ENCODE measurements around the gene JAM2. TPM values are rescaled to one million over a fixed set of nuclear protein-coding genes. Genes with fewer than 3 reads are reported as not detected.
"Not testable (repeated sequence)": the region's sequence is repeated elsewhere in the genome, so short reads cannot be mapped to it uniquely, and the experiment has no call there.

JAM2 gene
- total RNA-seq, 2 experiments from 2014 or later, result 1.1 to 1.2 TPM

DNA sequence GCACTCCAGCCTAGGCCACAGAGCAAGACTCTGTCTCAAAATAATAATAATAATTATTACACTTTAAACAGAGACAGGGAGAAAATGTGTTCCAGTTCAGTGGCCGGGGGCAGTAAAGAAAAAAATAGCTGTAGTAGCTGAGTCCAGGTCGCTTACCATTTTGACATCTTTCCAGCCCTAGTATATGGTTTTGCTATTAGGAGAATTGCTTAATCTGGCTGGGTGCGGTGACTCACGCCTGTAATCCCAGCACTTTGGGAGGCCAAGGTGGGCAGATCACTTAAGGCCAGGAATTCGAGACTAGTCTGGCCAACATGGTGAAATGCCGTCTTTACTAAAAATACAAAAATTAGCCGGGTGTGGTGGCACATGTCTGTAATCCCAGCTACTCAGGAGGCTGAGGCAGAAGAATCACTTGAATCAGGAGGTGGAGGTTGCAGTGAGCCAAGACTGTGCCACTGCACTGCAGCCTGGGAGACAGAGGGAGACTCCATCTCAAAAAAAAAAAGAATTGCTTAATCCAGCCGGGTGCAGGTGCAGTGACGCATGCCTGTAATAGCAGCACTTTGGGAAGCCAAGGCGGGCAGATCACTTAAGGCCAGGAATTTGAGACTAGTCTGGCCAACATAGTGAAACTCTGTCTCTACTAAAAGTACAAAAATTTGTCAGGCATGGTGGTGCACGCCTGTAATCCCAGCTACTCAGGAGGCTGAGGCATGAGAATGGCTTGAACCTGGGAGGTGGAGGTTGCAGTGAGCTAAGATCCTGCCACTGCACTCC lies 13.1 kb upstream of the JAM2 start:
- not testable (repeated sequence) for ATAC-seq, H3K27me3 Mint-ChIP-seq

DNA sequence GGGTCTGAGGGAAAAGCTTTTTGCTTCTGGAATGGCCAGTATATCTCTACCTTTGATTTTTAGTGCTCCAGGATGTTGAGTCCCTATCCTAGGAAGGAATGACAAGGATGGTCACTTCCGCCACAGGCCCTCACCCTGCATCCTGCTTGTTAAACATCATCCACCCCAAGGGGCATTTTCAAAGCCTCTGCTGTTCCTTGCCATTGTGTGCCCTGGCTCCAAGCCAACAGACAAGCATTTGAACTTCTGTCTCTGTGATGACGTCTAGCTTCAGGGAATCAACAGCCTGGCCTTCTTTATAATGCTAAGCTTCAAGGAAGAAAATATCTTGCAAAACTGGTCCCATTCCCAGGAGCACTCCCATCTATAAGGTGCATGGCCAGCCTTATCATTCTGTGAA lies 12.3 kb upstream of the JAM2 start:
- ChIA-PET POLR2A (no interaction called here), CTCF (interaction anchor here (0.7 to 4.1 kb wide), 5 partner anchors 10 to 185 kb away, joined by 3 to 14 read pairs (median 4); no protein-coding TSS in a partner anchor)
- intact Hi-C loops (cut with DNase I, micrococcal nuclease), result no loop called here
- no peak overlapping the region for H3K27ac Mint-ChIP-seq
- DNase-seq, result no peak
- no peak for ATAC-seq
- no peaks in the 10 kb centered on the region for H3K9me3 Mint-ChIP-seq (ENCODE audit: low read depth)
- no peaks in the 10 kb centered on the region for H3K4me1 Mint-ChIP-seq
- H3K4me3 Mint-ChIP-seq, result no peak overlapping the region
- H3K36me3 Mint-ChIP-seq (ENCODE audit: low read depth), result no peaks in the 10 kb centered on the region
- H3K27me3 Mint-ChIP-seq, result no peaks in the 10 kb centered on the region

More for the DNA sequence above, 13.1 kb upstream of the JAM2 start:
- POLR2A ChIA-PET; H3K36me3 Mint-ChIP-seq (ENCODE audit: low read depth); H3K4me3 Mint-ChIP-seq; H3K27ac Mint-ChIP-seq; DNase-seq; H3K9me3 Mint-ChIP-seq (ENCODE audit: low read depth); H3K4me1 Mint-ChIP-seq; intact Hi-C loops (cut with DNase I, micrococcal nuclease): not testable (repeated sequence)
- CTCF ChIA-PET, result interaction anchor here (0.6 to 4.1 kb wide), 5 partner anchors 15 to 184 kb away, joined by 3 to 14 read pairs (median 3); no protein-coding TSS in a partner anchor

DNA sequence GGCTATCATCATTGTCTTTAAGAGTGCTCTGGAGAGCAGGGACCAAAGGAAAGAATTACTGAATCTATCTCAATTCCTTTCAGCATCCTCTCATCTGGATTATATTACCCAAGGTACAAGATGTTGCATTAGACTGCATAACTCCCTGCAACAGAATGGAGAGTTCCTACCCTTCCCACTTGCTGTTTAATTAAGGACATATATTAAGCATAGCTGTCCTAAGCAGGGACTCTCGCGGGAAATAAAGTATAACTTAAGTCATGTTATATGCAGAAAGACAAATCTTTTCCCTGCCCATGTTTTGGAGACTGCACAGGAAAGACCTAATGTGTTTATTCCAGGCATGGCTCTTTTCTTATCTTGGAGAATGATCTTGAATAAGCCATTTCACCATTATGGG lies 6.8 kb upstream of the JAM2 start:
- POLR2A ChIA-PET, result no interaction called here
- Mint-ChIP-seq H3K27ac (no peak overlapping the region), H3K36me3 (ENCODE audit: low read depth) (no peaks in the 10 kb centered on the region), H3K27me3 (peaks cover 20% of the 10 kb centered on the region), H3K4me1 (peaks cover 13% of the 10 kb centered on the region), H3K4me3 (no peak overlapping the region), H3K9me3 (ENCODE audit: low read depth) (no peaks in the 10 kb centered on the region)
- ATAC-seq (no peak), DNase-seq (no peak)
- intact Hi-C loops (cut with DNase I, micrococcal nuclease), result loop anchor here in 1 of 2 experiments (10.0 kb wide), 1 partner anchor 173 kb away; no protein-coding TSS in a partner anchor
- CTCF ChIA-PET, result no interaction called here

DNA sequence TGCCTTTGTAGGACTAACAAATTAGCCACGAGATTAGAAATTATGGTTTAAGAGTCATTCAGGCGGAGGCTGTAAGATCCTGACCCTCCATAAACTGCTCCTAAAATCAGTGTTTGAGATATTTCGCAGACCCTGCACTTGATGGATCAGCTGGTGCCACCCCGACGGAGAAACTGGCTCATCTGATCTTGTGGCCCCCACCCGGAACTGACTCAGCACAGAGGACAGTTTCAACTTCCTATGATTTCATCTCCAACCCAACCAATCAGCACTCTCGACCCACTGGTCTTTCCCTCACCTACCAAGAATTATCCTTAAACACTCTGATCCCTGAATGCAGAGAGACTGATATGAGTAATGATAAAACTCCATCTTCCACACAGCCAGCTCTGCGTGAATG lies 3.7 kb upstream of the JAM2 start:
- DNase-seq (peak; percentile 28), ATAC-seq (no peak)
- H3K27ac Mint-ChIP-seq, result peak overlapping the region; percentile 2
- H3K4me1 Mint-ChIP-seq, result peaks cover 25% of the 10 kb centered on the region
- no peaks in the 10 kb centered on the region for H3K9me3 Mint-ChIP-seq (ENCODE audit: low read depth)
- no peak overlapping the region for H3K4me3 Mint-ChIP-seq
- CTCF ChIA-PET, result no interaction called here
- POLR2A ChIA-PET, result no interaction called here
- H3K27me3 Mint-ChIP-seq, result peaks cover 38% of the 10 kb centered on the region
- intact Hi-C loops (cut with DNase I, micrococcal nuclease), result loop anchor here in 1 of 2 experiments (10.0 kb wide), 1 partner anchor 169 kb away; no protein-coding TSS in a partner anchor
- no peaks in the 10 kb centered on the region for H3K36me3 Mint-ChIP-seq (ENCODE audit: low read depth)

DNA sequence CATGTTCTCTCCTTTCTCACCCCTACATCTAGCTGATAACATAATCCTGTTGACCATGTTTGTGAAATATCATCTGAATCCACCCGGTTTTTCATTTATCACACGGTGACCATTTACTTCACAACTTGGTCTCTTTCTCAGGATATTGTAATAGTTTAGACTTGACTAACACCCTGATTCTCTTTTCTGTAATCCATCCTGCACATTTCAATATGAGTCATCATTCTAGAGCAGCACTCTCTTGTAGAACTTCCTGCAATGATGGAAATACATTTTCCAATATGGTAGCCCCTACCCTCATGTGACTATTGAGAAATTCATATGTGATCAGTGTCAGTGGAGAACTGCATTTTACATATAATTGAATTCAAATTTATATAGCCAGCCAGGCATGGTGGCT lies 2.3 kb upstream of the JAM2 start:
- Mint-ChIP-seq H3K4me1 (peaks cover 29% of the 10 kb centered on the region), H3K36me3 (ENCODE audit: low read depth) (no peaks in the 10 kb centered on the region), H3K4me3 (no peak overlapping the region), H3K9me3 (ENCODE audit: low read depth) (no peaks in the 10 kb centered on the region), H3K27me3 (peaks cover 48% of the 10 kb centered on the region), H3K27ac (no peak overlapping the region)
- CTCF ChIA-PET, result interaction anchor here (0.6 to 1.4 kb wide), 6 partner anchors 10 to 168 kb away, joined by 3 to 8 read pairs (median 4); partner anchors contain the start of genes ATP5PF and GABPA
- intact Hi-C loops (cut with DNase I, micrococcal nuclease), result loop anchor here in 1 of 2 experiments (10.0 kb wide), 1 partner anchor 168 kb away; no protein-coding TSS in a partner anchor
- ATAC-seq (peak; percentile 49), DNase-seq (no peak)
- POLR2A ChIA-PET, result no interaction called here

- peaks cover 50% of the 10 kb centered on the region for H3K27me3 Mint-ChIP-seq
- ATAC-seq, result no peak
- POLR2A ChIA-PET, result no interaction called here
- H3K4me1 Mint-ChIP-seq, result peaks cover 29% of the 10 kb centered on the region
- intact Hi-C loops (cut with DNase I, micrococcal nuclease), result loop anchor here in 1 of 2 experiments (2.0 to 10.0 kb wide), 2 partner anchors 97 to 167 kb away; partner anchors contain the start of genes ATP5PF and GABPA
- H3K9me3 Mint-ChIP-seq (ENCODE audit: low read depth), result no peaks in the 10 kb centered on the region
- H3K36me3 Mint-ChIP-seq (ENCODE audit: low read depth), result no peaks in the 10 kb centered on the region
- peak overlapping the region; percentile 62 for H3K4me3 Mint-ChIP-seq
- no peak for DNase-seq
- no peak overlapping the region for H3K27ac Mint-ChIP-seq
- CTCF ChIA-PET, result interaction anchor here (0.8 to 1.9 kb wide), 8 partner anchors 9 to 166 kb away, joined by 3 to 16 read pairs (median 4); partner anchors contain the start of gene MRPL39
These were observed 1.0 kb upstream of the JAM2 start for GRCh38 chr21:25637851-25638659.

DNA sequence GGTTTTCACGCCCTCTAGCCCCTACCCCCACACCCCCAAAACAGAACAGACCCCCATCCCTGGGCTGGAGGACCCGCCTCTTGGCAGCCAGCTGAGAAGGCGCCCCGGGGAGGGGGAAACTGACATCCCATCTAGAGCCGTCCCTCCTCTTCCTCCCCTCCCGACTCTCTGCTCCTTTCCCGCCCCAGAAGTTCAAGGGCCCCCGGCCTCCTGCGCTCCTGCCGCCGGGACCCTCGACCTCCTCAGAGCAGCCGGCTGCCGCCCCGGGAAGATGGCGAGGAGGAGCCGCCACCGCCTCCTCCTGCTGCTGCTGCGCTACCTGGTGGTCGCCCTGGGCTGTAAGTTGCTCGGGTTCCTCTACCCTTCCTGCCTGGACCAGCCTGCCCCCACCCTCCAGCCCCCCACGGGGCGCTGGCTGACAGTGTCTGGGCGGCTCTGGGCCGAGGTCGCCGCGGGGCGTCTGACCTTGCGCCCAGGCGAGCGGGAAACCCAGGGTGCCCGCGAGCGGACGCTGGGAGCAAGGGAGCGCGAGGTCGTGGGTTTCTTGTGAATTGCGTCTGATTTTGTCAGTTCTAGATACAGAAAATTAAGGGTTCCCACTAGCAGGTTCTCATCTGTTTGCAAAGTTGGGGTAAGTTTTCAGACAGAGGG lies 618 bp downstream of the JAM2 start:
- H3K4me1 Mint-ChIP-seq, result peaks cover 28% of the 10 kb centered on the region
- ChIA-PET CTCF (interaction anchor here (1.0 to 1.9 kb wide), 4 partner anchors 10 to 160 kb away, joined by 3 to 16 read pairs (median 5); partner anchors contain the start of gene MRPL39), POLR2A (no interaction called here)
- ATAC-seq (peak; percentile 76), DNase-seq (peak; percentile 63)
- H3K4me3 Mint-ChIP-seq, result peak overlapping the region; percentile 62
- intact Hi-C loops (cut with DNase I, micrococcal nuclease), result loop anchor here (1.0 to 10.0 kb wide), 4 partner anchors 31 to 165 kb away; partner anchors contain the start of genes ATP5PF (in 1 of the 2) and GABPA (in 1 of the 2)
- H3K27me3 Mint-ChIP-seq, result peaks cover 47% of the 10 kb centered on the region
- H3K9me3 Mint-ChIP-seq (ENCODE audit: low read depth), result no peaks in the 10 kb centered on the region
- H3K27ac Mint-ChIP-seq, result no peak overlapping the region
- no peaks in the 10 kb centered on the region for H3K36me3 Mint-ChIP-seq (ENCODE audit: low read depth)

DNA sequence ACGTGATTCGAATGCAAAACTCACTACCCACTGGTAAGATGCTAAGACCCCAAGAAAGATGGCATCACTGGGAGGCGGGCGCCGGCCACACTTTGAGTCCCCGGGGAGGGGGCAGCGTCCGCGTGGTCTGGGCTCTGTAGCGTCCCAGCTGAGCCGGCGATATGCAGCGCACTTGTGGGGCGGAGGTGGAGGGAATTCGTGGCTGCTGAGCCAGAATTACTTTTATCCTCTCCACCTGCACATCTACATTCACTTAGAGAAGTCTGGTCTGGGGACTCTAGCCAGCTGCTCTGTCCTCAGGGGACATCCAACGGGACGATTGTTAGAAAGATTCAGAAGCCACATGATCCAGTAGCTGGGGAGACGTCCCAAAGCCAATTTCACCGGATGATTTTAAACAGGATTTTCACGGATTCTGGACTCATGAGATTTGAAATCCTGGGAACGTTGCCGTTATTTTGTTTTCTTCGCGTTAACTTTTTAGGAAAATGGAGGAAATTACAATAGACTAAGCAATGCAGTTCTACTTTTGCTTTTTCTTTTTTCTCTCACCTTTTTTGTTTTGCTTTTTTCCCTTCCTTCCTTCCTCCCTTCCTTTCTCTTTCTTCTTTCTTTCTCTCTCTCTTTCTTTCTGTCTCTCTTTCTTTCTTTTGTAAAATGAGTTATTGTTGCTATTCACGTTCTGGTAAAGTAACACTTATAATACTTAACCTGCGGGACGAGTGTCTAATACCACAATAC lies 1.3 kb downstream of the JAM2 start:
- peaks cover 24% of the 10 kb centered on the region for H3K4me1 Mint-ChIP-seq

GRCh38 chr21:25640943-25641292 lies 1.9 kb downstream of the JAM2 start:
- H3K27ac Mint-ChIP-seq, result peak overlapping the region; percentile 11
- ChIA-PET POLR2A (no interaction called here), CTCF (interaction anchor here (1.1 kb wide), 1 partner anchor 16 kb away, joined by 3 read pairs; no protein-coding TSS in a partner anchor)
- ATAC-seq (no peak), DNase-seq (no peak)
- peak overlapping the region; percentile 62 for H3K4me3 Mint-ChIP-seq
- peaks cover 38% of the 10 kb centered on the region for H3K27me3 Mint-ChIP-seq
- intact Hi-C loops (cut with DNase I, micrococcal nuclease), result no loop called here
- no peaks in the 10 kb centered on the region for H3K36me3 Mint-ChIP-seq (ENCODE audit: low read depth)
- no peaks in the 10 kb centered on the region for H3K9me3 Mint-ChIP-seq (ENCODE audit: low read depth)
- peaks cover 22% of the 10 kb centered on the region for H3K4me1 Mint-ChIP-seq

More for the DNA sequence above, 1.3 kb downstream of the JAM2 start:
- ATAC-seq (peak; percentile 15), DNase-seq (peak; percentile 26)
- Mint-ChIP-seq H3K27ac (peak overlapping the region; percentile 11), H3K4me3 (peak overlapping the region; percentile 62), H3K27me3 (peaks cover 40% of the 10 kb centered on the region), H3K9me3 (ENCODE audit: low read depth) (no peaks in the 10 kb centered on the region), H3K36me3 (ENCODE audit: low read depth) (no peaks in the 10 kb centered on the region)
- intact Hi-C loops (cut with DNase I, micrococcal nuclease), result no loop called here
- POLR2A ChIA-PET, result no interaction called here
- CTCF ChIA-PET, result interaction anchor here (1.1 kb wide), 1 partner anchor 15 kb away, joined by 3 read pairs; no protein-coding TSS in a partner anchor

DNA sequence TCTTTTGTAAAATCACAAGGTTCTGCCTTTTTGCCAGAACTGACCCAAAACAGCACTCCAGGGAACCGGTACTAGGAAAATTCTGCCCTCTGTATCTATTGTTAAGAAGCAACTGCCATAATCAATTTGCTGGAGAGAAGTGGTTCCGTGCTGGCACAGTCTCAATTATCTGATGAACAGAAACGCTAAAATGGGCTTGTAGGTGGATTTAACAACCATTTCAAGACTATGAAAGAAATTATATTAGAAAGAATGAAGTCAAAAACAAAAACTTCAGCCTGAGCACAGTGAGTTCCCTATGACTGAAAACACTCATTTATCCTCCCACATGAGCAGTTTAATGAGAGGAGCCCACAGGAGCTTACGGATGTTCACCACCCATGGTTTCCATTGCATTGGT lies 4.4 kb downstream of the JAM2 start:
- no peak overlapping the region for H3K27ac Mint-ChIP-seq
- DNase-seq (no peak), ATAC-seq (no peak)
- peaks cover 13% of the 10 kb centered on the region for H3K4me1 Mint-ChIP-seq
- H3K36me3 Mint-ChIP-seq (ENCODE audit: low read depth), result no peaks in the 10 kb centered on the region
- peaks cover 20% of the 10 kb centered on the region for H3K27me3 Mint-ChIP-seq
- ChIA-PET POLR2A (no interaction called here), CTCF (interaction anchor here (1.2 kb wide), 1 partner anchor 8 kb away, joined by 5 read pairs; no protein-coding TSS in a partner anchor)
- H3K9me3 Mint-ChIP-seq (ENCODE audit: low read depth), result no peaks in the 10 kb centered on the region
- intact Hi-C loops (cut with DNase I, micrococcal nuclease), result no loop called here
- H3K4me3 Mint-ChIP-seq, result no peak overlapping the region

Data from activated CD4-positive, alpha-beta T cell treated with anti-CD3 and anti-CD28 coated beads for 36 hours (primary cell).